ENCODE data around the gene SDF2.
"Not testable (repeated sequence)": the region's sequence is repeated elsewhere in the genome, so short reads cannot be mapped to it uniquely, and the experiment has no call there.

The SDF2 gene

GRCh38 chr17:28682655-28683054 lies 20.9 kb upstream of the SDF2 start:
- DNase-seq: no peak

DNA sequence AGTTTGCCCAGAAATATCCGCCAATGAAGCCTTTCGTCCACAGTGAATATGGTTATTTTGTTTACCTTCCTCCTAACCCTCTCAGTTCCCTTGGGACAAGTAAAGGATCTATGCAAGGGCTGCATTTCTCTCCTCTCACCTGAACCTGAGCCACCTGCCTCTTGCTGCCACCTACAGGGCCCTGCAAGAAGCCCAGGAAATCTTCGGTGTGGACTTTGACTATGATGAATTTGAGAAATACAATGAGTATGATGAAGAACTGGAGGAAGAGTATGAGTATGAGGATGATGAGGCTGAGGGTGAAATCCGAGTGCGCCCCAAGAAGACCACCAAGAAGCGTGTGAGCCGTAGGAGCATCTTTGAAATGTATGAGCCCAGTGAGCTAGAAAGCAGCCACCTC lies 14.3 kb upstream of the SDF2 start:
- no peak for DNase-seq

DNA sequence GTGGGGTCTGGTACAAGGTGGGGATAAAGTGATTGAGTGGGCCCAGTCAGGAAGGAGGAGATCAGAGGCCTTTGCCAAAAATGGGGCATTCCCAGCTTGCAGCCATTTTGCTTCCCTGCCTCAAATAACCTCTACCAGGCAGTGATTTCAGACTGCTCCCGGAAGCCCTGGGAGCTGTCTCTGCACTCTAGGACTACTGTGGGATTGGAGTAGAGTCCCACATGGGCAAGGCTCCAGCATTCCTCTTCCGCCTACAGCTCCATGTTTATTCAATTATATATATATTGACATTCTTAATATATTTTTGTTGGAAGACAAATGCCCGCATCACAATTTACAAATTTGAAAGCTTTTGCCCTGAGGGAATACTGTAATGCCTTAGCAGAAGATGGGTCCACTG lies 13.8 kb upstream of the SDF2 start:
- DNase-seq: no peak

GRCh38 chr17:28669918-28670317 lies 8.2 kb upstream of the SDF2 start:
- DNase-seq: no peak

GRCh38 chr17:28667870-28668269 lies 6.2 kb upstream of the SDF2 start:
- DNase-seq: no peak

DNA sequence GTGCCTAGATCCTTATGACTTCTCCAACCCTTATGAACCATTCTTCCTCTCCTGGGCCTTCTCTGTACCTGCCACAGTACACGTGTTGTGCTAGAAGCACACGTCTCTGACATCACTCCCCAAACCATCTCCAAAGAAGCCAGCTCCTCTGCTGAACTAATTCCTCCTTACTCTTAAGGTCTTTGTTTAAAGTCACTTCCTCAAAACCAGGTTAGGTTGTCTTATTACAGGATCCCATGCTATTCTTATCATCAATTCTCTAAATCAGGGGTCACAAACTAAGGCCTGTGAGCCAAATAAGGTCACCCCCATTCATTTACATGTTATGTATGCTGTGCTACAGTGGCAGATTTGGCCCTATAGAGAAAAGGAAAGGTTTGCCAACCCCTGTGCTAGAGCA lies 4.3 kb upstream of the SDF2 start:
- no peak for DNase-seq

DNA sequence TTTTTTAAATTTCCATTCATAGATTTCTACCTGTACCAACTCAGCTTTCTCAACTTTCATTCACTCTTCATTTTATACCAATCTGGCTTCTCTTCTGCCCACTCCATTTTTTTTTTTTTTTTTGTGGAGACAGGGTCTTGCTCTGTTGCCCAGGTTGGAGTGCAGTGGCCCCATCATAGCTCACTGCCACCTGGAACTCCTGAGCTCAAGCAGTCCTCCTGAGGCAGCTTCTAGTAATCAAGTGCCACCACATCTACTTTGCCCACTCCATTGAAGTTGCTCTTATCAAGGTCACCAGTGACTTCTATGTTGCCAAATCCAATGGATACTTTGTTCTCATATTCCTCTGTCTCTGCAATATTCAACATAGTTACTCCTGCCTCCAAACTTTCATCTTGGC lies 2.0 kb upstream of the SDF2 start:
- DNase-seq: no peak

DNA sequence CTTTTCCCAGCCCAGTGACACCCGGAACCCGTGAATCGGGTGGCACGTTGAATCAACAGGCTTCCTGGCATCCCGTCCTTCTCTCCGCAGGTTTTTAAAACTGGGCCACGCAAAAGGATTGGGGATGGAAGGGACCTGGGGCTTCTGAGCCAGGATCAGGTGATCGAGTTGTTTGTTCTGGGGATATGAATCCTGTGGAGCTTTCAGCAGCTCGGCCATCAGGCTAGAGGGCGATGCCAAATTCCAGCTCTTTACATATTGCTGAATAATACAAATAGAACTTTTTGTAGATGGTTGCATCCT lies 772 bp upstream of the SDF2 start:
- DNase-seq: no peak

- DNase-seq: not testable (repeated sequence)
Observed at GRCh38 chr17:28659497-28659881, 2.2 kb downstream of the SDF2 start.

- DNase-seq: not testable (repeated sequence)
Observed at GRCh38 chr17:28658766-28659496, 2.8 kb downstream of the SDF2 start.

GRCh38 chr17:28658342-28658741 lies 3.4 kb downstream of the SDF2 start:
- DNase-seq: not testable (repeated sequence)

- DNase-seq: no peak
Observed at GRCh38 chr17:28657756-28658155, 4.0 kb downstream of the SDF2 start.

- no peak for DNase-seq
Observed at GRCh38 chr17:28655160-28655559, 6.5 kb downstream of the SDF2 start.

DNA sequence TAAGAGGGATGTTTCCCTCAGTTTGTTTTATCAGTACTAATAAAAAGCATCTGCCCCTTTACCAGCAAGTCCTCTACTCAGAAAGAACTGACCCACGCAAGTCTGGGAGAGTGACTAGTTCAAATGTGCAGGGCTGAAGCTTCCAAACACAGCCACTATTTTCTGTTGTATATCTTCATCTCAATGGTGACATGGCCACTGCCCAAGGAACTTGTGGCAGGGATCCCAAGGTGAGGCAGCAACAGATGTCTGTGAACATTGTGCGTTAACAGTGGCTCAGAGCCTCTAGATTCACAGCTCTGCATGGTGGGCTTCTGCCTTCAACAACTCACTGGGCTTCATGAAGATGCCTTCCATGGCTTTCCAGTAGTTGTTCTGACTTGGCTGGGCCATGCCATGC lies 13.0 kb downstream of the SDF2 start:
- no peak for DNase-seq

DNA sequence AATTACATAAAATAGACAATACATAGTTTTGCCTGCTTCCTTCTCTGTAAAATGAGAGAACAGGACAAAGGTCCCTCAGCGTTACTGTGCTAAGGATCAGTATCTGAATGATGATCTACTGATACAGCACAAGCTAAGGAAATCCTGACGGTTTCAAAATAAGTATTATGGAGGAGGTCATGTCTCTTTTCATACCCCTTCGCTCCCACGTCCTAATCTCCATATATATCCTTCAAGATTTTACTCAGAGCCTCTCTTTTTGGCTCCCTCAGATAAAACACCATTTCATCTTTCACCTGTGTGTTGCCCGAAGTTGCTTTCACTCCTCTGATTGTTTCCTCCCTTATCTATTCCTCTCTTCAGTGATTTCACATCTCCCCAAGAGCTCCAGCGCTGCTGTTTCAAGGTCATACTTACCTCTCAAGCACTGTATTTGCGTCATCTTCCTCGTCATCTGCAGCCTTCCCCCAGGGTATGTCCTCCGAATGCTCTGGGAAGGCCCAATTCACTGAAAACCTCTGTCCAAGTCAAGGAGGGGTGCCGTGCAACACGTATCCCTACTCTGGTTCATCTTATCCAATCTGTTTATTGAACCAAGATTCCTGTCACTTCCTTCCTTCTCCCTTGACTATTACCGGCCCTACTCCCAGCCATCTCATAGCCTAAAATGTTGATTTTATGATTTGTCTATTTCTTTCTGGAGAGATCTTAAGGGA lies 15.5 kb downstream of the SDF2 start:
- no peak for DNase-seq

- no peak for DNase-seq
Observed at GRCh38 chr17:28645576-28645939, 16.1 kb downstream of the SDF2 start.

DNA sequence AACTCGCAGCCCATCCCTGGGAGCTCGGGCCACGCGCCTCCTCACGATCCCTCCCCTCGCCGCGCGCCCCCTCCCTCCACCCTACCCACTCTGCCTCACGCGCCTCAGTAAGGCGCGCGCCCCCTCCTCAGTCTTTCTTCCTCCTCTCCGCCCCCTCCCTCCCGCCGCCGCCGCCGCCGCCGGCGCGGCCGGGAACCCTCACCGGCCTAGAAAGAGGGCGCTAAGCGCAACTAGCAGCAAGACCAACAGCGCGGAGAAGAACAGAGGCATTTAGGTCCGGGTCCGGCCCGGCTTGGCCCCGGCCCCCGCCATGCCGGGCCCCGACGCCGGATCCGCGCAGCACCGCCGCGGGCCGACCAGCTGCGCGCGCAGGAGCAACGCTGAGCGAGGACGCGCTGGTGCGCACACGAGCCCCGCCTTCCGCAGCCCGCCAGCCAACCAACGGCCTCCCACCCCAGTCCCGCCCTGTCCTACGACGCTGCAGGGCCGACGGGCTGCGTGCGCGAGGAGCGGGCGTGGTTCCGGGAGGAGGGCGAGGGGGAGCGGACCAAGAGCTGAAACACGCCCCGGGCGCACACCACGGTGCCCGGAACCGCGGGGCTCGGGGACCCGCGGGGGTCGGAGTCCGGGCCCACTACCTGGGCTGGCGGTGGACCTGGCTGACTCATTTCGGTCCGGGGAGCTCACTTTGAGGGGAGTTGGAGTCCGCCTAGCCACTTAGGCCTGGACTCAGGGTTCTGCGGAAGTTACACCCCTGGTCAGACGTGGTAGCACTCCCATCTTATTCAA lies 16.7 kb downstream of the SDF2 start, which contains the start of gene BLTP2:
BLTP2 (minus strand) TSS at position 372 of the 789 bp plus-strand sequence; CDS start at position 270, 102 bp downstream.
- peak; percentile 93 for DNase-seq

GRCh38 chr17:28643983-28644786 lies 17.5 kb downstream of the SDF2 start:
- peak; percentile 22 for DNase-seq

- DNase-seq: no peak
Observed at GRCh38 chr17:28641579-28641978, 20.1 kb downstream of the SDF2 start.

- no peak for DNase-seq
Observed at GRCh38 chr17:28635506-28635905, 26.2 kb downstream of the SDF2 start.

DNA sequence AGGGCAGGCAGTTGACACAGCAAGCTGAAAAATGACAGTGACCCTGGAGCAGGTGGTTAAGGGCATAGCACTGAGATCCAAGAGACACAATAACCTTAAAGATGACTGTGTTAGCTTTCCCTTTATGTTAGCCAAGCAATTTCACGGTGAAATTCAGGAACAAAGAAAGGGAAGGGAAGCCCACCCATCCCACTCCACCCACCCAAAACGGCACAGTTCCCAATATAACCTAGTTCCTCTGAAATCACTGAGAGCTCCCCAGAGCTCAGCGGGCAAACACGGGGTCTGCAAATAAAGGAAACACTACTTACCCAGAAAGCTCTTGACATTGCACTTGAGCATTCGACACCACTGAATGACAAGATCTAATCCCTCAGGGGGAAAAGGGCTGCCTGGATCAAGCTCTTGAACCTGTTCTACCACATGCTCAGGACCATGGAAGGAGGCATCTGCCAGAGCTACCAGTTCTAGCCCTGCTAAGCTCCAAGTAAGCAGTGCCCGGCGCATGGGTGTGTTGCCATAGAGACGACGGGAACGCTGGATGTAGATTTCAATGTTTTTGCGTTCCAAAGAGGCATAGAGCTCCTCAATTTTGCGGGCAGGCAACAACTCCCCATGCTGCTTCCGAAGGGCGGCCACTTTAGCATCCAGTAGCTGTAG lies 27.4 kb downstream of the SDF2 start:
- no peak for DNase-seq

- DNase-seq: no peak
Observed at GRCh38 chr17:28626818-28627217, 34.9 kb downstream of the SDF2 start.

DNA sequence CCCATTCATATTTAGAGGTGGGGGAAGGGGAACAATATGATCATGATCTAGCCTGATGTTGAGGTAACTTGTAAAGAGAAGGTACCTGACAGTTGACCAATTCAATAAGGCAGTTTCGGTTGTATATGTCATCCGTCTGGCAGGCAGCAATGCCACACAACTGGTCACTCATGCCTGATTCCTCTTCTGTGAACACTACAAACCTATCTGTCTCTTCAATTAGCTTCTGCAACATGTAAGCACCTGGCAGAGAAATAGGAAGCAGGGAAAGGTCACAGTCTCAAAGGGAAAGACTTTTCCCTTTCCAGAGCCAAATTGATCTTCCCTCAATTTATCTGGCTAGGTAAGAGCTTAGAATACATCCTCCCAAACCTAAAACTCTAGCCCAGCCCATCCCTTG lies 37.6 kb downstream of the SDF2 start:
- no peak for DNase-seq
